NOMO-1 (cell line): ENCODE results near the gene ARHGEF12.
"Not testable (repeated sequence)": the region's sequence is repeated elsewhere in the genome, so short reads cannot be mapped to it uniquely, and the experiment has no call there.

Experiments used
- DNase-seq, 2 experiments: peaks; one replicate each; lab custom pipeline; 2025; ENCODE audit not compliant: unreplicated experiment in 2 of 2; lab: John Stamatoyannopoulos, UW

The ARHGEF12 gene

DNA sequence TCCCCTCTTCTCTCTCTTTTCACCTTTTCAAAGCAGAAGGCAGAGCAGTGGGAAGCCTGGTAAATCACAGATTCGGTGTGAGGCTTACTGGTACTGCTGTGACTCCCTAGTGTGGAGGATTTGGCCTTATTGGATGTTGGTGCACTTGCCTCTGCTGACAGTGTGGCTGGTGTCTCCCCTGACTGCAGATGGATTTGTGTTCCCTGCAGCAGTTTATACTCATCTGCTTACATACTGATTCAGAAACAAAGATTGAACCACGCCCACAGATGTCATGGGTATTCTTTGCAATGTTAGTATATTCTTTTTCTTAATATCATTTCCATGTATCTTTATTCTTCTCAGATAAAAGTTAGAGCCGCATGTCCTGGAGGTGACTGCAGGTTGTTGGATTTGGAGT lies 148.5 kb downstream of the ARHGEF12 start:
- no peak for DNase-seq

DNA sequence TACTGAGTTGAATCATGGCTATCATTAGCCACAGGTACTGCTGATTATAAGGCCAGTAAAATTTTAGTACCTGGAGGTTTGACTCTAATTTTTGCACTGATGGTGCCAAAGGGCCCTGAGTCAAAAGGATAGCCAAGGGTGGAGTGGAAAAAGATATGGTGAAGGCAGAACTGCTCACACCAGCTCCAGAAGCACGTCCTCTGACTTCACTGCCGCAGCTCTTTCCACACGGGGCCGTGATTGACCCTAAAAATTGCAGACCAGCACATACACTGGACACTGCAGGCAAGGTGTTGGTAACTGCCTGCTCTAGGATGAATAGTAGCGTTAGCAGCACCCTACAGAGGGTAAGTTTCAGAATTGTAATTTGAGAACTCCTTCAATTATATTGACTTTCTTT lies 149.9 kb downstream of the ARHGEF12 start:
- no peak for DNase-seq

DNA sequence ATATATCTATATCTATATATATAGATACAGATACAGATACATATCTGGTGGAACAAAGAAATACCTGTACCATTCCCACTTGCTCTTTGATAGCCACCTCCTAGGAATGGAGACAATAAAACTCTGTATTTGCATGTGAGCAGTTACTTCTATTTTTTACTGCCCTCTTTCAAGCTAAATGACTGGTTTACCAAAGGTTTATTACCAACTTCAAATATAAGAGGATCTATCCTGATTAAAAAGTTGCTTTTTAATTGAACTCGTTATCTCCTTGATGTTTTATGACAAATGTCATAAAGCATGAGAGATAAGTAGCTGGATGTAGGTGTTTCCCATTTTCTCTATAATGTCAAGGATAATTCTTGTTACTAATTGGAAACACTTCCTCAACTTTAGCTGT lies 153.6 kb downstream of the ARHGEF12 start:
- DNase-seq, result no peak

DNA sequence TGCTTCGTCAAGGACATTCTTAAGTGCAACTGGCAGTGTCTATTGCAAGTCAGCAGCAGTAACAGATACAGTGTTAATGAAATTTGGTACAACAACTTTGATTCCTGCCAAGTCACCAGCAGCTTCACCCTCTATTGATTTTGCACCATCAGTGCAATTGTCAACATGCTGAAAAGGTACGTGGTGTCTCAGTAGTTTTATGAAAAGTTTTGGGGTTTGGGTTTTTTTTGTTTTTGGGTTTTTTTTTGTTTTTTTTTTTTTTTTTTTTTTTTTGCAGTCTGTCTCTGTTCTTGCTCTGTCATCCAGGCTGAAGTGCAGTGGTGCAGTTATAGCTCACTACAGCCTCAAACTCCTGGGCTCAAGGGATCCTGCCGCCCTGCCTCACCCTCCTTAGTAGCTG lies 156.3 kb downstream of the ARHGEF12 start:
- DNase-seq, result no peak

DNA sequence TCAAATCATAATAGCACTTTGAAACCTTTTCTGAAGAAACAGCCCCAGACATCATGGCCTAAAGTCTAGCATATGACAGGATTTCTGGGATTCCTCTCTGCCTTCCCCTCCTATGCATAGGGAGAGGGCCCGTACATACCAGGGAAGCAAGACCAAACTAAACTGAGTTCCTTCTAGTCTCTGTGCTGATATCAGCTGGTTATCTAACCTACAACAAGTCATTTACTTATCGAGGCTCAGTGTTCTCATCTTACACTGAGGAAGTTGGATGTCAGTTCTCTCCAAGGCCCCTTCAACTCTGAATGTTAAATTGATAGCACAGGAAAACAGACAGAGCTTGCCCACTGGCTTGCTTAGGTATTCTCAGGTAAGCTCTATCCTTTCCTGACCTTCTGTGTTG lies 158.4 kb downstream of the ARHGEF12 start:
- no peak for DNase-seq

DNA sequence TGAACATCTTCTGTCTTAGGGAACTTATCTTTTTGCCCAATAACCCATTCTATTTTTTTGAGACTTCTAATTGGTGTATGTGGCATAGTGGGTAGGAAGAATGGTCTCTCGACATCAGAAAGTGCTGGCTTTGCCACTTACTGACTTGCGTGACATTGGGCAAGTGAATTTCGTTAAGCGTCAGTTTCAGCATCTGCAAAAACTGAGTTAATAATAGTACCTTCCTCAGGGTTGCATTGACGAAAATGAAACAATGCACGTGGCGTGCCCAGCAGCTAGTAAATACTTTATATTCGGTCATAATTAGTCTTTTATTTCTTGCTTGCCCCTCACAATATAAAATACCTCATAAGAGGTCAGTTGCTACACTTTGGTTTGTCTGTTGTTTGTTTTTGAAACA lies 162.9 kb downstream of the ARHGEF12 start:
- DNase-seq, result no peak

DNA sequence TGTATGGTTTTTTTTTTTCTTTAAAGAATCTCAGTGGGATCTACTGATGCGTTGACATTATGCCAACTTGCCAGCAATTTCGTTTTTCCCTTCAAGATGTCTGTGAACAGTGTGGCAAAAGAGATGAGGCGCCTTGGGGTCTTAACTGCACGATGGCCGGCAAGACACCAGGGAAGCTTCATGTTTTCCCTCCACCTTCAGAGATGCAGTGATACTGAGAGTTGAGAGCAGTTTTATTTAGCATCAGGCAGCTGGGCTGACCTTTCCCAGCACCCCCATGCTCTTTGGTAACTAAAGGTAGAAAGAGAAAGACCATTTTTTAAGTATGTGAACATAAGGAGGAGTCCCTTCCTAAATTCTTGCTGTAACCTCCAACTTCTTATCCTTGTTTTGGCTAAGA lies 163.6 kb downstream of the ARHGEF12 start:
- DNase-seq, result no peak

DNA sequence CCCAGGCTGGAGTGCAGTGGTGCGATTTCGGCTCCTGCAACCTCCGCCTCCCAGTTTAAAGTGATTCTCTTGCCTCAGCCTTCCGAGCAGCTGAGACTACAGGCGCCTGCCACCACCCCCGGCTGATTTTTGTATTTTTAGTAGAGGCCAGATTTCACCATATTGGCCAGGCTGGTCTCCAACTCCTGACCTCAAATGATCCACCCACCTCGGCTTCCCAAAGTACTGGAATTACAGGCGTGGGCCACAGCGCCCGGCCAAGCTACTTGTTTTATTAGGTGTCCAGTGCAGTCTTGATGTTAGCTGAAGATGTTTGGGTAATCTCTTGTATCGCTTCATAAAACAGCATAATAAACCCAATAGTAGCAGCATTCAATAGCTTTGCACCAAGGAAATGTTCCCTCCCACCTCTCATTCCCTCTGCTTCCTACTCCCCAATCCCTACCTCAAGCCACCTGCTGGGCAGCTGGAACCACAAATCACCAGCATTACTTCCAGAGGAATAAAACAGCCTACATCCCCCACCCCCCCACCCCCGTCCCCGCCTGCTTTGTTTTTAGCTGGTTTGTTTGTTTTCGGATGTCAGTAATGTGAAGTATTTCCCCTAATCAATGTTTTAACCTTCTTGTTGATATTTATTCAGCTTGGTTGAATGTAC lies 164.3 kb downstream of the ARHGEF12 start:
- DNase-seq, result no peak

DNA sequence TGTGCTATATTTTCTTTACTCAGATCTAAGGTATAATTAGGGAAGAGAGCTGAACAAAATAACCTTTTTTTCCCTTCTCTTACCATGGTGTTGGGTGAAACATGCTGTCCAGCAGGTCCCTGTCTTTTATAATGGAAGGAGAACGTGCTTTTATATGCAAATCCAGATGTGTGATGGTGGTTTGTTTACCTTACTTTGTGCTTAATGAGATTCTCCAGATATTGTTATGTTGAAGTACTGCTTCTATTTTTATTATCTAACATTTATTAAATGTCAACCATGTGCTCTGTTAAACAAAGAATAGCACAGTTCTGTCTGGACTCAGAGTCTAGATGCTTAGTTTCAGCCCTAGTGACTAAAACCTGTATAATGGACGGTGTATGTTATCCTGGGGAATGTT lies 165.2 kb downstream of the ARHGEF12 start:
- DNase-seq, result no peak

DNA sequence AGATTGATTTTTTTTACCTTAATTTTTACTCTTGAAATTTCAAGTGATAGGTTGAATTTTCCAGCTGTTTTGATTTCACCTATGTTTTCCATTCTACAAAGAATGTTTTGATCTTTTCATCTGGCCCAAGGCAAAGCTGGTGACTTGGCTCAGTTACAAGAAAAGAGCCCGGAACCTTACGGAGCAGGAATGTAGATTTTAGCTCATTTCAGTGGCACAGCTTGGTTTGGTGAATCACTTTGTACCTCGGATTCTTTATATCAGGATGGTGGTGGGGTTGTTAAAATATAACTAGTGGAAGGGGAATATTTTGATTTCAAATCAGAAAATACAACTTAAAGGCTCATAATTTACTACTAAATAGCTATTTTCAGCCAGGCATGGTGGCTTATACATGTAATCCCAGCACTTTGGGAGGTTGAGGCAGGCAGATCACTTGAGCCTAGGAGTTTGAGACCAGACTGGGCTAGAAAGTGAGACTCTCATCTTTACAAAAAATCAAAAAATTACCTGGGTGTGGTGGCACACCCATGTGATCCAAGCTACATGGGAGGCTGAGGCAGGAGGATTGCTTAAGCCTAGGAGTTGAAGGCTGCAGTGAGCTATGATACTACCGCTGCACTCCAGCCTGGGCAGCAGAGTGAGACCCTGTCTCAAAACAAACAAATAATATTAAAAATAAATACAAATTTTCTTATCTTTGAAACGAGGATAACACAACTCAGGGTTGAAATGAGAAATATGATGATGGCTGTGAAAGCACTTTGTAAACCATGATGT lies 166.0 kb downstream of the ARHGEF12 start:
- no peak for DNase-seq

DNA sequence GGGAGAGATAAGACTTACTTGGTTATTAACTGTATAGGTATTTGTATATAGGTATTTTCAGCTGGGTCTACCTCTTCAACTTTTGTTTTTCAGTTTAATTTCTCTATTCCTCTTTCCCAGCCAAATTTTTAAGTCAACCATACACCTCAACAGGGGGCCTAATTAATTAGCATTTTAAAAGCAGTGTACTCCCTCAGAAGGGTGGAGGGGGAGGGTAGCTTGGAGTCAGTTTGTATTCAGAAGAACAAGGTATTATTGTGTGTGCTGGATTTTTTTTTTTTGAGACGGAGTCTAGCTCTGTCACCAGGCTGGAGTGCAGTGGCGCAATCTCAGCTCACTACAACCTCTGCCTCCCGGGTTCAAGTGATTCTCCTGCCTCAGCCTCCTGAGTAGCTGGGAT lies 167.3 kb downstream of the ARHGEF12 start:
- DNase-seq, result not testable (repeated sequence)

DNA sequence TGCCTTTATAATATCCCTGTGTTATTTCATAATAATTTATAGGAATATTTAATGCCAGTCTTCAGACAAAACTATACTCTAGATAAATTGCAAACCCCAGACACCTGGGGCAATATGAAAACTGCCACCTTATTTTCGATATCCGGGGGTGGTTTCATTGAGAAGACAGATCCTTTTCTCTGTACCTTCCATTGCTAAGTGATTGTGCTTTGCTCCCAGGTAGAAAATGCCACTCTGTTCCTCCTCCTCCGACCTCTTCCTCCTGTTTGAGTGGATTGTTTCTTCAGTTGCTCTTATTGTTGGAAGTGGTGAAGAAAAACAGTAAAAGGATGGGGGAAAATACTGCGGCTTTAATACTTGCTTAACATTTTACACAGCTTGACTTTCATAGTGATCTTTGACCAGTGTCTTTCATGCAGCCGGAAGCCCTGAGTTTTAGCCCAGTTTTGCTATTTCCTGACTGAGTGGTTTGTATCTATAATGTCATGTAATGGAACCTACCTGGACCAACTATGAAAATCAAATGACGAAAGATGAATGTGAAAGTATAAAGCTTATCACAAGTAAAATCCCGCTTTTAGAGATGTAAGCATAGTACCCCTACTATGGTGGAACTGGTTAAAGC lies 169.7 kb downstream of the ARHGEF12 start:
- DNase-seq, result no peak

DNA sequence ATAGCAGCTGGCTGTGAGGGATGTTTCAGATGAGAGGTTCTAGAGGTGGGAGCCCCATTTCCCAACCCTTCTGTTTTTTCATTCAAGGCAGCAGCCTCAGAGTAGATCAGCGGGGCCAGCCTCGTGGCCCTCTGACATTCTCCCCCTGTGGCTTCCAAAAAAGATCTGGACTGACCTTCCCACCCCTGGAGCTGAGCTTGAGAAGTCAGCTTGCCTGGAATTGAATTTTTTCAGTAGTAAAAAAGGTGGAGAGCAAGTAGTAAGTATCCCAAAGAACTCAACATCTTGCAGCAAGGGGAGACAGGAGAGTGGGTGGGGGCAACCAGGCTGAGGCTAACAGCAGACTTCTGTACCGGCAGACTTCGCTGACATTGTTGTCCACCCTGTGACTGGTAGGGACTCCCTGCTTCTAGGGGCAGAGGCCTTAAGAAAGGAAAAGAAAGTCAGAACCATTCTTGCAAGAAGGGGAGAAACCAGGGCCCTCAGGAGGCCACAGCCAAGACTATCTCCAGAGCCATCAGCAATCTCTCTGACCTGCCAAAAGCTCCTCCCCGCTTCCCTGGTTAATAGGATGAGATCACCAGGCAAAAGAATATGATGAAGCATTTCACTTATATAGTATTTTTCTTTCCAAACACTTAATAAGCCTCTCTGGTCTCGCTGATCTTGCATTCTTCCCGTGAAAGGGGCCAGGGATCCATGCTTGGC lies 173.3 kb downstream of the ARHGEF12 start:
- no peak for DNase-seq

DNA sequence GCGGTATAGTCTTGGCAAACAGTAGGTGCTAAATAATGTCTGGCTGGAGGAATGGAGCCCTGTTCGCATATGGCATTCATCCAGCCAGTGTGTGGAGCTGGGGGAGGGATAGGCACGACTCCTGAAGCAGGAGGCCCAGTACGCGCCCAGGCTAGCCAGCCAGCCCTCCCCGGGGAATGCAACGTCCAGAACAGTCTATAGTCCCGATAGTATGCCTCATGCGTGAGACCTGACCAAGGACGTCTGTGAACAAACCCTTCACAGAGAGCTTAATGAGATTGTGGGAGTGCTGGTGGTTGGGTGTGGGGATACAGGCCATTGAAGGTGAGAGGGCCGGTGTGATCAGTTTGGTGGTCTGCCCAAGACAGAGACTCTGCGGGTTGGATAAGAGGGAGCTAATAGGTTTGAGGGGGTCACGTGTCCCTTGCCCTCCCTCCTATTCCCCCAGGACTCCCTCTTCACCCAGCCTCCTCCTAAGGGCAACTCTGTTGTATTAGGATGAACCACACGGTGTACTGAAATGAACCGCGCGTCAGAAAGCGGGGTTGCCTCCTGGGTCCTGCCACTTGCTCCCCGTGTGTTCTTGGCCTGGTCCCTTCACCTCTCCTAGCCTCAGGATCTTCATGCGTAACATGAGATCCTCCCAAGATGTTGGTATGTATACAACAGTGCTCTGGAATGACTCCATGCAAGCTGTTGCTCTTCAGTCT lies 174.3 kb downstream of the ARHGEF12 start:
- DNase-seq, result no peak

DNA sequence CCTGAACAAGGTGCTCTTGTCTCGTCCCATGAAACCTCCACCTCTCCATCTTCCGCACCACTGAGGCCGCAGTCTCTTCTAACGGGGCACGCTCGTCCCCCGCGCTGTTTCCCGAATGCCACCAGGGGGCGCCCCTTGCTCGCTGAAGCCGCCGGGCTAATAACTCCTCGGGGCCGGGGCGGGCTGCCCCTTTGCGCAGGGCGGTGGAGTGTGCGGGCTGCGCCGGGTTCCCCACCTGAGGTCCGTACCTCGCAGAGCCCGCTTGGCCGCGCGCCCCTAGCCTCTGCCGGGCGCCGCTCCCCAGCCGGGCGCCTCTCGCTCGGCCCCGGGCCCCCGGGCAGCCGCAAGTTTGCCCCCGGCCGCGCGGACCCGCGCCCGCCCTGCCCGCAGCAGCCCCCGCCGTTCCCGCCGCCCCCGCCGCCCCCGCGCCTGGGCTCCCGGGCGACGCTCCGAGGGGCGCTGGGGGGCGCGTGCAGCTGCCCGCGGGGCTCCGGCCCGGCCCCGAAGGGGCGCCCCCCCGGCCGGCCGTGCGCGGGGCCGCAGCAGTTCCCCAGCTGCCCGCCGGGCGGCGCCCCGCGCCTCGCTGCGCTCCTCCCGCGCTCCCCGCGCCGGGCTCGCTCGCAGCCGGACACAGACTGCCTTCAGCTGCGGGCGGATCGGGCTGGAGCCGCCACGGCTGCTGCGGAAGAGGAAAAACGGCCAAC lies 175.1 kb downstream of the ARHGEF12 start, which contains the start of gene GRIK4:
TSS of gene GRIK4 (plus strand) at position 633 of the 704 bp plus-strand sequence. CDS start 148,571 bp downstream, outside the sequence.
- DNase-seq, result peak; percentile 60 to 76

DNA sequence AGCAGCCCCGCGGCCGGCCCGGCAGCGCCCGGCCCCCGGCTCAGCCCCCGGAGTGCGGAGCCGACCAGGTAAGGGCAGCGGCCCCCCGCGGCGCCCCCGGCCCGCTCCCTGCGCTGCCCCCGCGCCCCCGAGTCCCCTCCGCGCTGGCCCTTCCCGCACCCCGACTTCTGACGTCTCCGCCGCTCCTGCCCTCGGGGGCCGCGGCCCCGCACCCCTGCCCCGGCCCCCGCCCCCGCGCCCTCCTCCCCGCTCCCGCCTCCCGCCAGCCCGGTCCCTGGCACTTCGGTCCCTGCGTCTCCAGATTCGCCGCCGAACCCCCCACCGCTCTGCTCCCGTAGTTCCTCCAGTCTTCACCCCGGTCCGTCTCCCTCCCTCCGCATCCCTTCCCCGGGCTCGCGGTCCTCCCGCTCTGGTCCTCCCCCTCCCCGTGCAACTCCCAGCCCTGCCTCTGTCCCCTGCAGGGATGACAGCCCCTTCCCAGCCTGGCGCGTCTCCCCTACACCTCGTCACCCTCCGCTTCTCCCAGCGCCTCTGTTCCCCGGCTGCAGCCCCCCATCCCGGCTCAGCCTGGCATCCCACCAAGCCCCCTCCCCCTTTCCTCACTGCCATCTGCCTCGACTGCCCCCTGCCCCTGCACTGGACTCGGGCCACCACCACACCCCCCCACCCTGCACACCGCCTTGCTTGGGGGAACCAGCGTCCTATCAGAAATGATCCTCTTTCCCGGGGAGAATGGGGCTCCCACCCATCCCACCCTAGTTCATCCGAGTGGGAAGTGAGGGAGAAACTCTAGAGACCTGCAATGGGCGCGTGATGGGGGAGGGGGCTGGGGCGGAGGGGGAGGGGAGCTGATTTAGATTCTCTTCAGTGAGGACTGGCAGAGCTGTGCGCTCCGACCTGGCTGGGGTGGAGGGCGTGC lies 175.9 kb downstream of the ARHGEF12 start:
- DNase-seq, result no peak

DNA sequence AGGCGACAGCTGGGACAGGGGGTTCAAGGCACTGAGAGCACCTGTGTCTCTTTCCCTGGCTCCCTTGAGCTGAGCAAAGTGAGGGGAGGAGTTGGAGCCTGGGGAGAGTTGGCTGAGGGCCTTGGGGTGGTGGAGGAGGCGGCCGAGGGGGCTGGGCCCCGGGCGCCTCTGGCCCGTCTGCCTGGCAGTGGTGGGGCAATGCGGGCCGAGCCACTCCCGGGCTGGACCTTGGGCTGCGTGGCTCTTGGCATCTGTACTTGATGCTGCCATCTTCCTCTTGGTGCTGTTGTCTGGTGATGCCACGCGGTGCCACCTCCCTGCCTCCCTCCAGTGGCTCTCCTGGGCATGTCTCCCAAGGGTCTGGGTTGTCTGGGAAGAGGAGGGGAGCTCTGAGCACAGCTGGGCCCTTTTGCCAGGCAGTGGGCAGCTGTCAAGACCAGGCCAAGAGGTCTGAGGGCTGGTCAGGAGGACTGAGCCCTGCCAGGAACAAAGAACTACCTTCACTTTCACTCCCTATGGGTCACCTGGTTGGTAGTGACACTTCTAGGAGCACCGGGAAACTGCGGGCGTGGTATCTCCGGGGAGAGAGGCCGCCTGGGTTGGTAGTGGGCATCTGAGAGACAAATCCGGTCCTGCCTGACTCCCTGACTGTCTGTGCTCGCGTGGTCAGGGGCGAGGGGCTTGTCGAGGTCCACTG lies 176.7 kb downstream of the ARHGEF12 start:
- no peak for DNase-seq
